Small intestine (tissue), 7 donors: ENCODE measurements around the gene TRAF2. TPM values are rescaled to one million over a fixed set of nuclear protein-coding genes. Genes with fewer than 3 reads are reported as not detected.

ENCODE experiments used
- DNase-seq, 2 donors: peaks; one replicate each; pipeline versions ENCODE4 v3.0.0 to v3.0.0-alpha.2; 2013
- FAIRE-seq: peaks from 2 replicates; lab custom pipeline; 2012; peaks lifted over from hg19 to GRCh38; lab: Jason Lieb, UNC
- H3K27ac ChIP-seq, 3 donors: one replicate each; pipeline ENCODE4 v1.5.1; 2013; ENCODE audit warnings: low read length in 2 of 3, mild to moderate bottlenecking in 2 of 3, control low read depth in 1 of 3, inconsistent platforms in 1 of 3, low read depth in 1 of 3, moderate library complexity in 1 of 3
- H3K27me3 ChIP-seq, 3 donors: one replicate each; pipeline ENCODE4 v1.6.1; 2013; ENCODE audit warnings: low read length in 3 of 3, inconsistent platforms in 1 of 3; ENCODE audit not compliant: control insufficient read depth in 3 of 3, insufficient read depth in 3 of 3
- H3K36me3 ChIP-seq, 3 donors: one replicate each; pipeline ENCODE4 v1.6.1; 2013; ENCODE audit warnings: low read length in 3 of 3, inconsistent platforms in 1 of 3, low read depth in 1 of 3, mild to moderate bottlenecking in 1 of 3, moderate library complexity in 1 of 3; ENCODE audit not compliant: control insufficient read depth in 3 of 3, insufficient read depth in 2 of 3
- H3K4me1 ChIP-seq, 3 donors: one replicate each; pipeline ENCODE4 v1.6.1; 2013; ENCODE audit warnings: low read length in 2 of 3, inconsistent platforms in 1 of 3, low read depth in 1 of 3, mild to moderate bottlenecking in 1 of 3, moderate library complexity in 1 of 3; ENCODE audit not compliant: control insufficient read depth in 3 of 3, insufficient read depth in 2 of 3
- H3K4me3 ChIP-seq, 3 donors: one replicate each; pipeline ENCODE4 v1.5.1; 2013; ENCODE audit warnings: low read length in 3 of 3, control low read depth in 1 of 3, inconsistent platforms in 1 of 3, low read depth in 1 of 3, mild to moderate bottlenecking in 1 of 3, moderate library complexity in 1 of 3
- H3K9me3 ChIP-seq, 2 donors: one replicate each; pipeline ENCODE4 v1.6.1; 2013; ENCODE audit warnings: low read depth in 1 of 2, low read length in 1 of 2; ENCODE audit not compliant: control insufficient read depth in 2 of 2, insufficient read depth in 1 of 2
- WGBS, 3 donors: extraction: QIAGEN DNeasy Blood & Tissue Kit; methylation state at CpG; one replicate each; pipeline ENCODE4 v1.1.7; 2013; 5-methylcytosine and 5-hydroxymethylcytosine counted together
- polyA plus RNA-seq, 4 donors: library from polyadenylated mRNA; stranded (reverse) in 3 of 4; unstranded in 1 of 4; fragments of 200-250 nt in 3 of 4; fragments of 120-200 nt in 1 of 4; gene quantifications; one replicate each; pipeline versions ENCODE4 v1.2.1 to v1.2.3, GENCODE V29; 2013
- donor health status: healthy with polysubstance abuse.
- donor health status: control.
- donor health status: control.
- donor health status: Bipolar disorder and iron deficiency.
- donor health status: healthy.

The TRAF2 gene
- polyA plus RNA-seq, 4 donors: 11.2 to 20.9 (median 13.8) TPM

- WGBS, 3 donors: 25 to 27% (median 27%) methylated on average over 23 of the region's 23 CpGs
- H3K4me1 ChIP-seq: peaks cover 0 to 13% (median 2%) of the 10 kb centered on the region in 3 donors
Observed at GRCh38 chr9:136965771-136966484, 79.6 kb downstream of the TRAF2 start.

GRCh38 chr9:136968333-136969127 lies 82.2 kb downstream of the TRAF2 start:
- Histone ChIP-seq H3K9me3 (no peaks in the 10 kb centered on the region), H3K27ac (no peak overlapping the region), H3K4me3 (no peak overlapping the region), H3K4me1 (peaks cover 0 to 13% (median 2%) of the 10 kb centered on the region in 3 donors), H3K27me3 (peaks cover 0 to 9% (median 0%) of the 10 kb centered on the region in 3 donors), H3K36me3 (no peaks in the 10 kb centered on the region)
- FAIRE-seq (no peak), DNase-seq (no peak)
- 68 to 80% (median 69%) methylated on average over 11 to 17 of the region's 17 CpGs for WGBS, 3 donors

More at GRCh38 chr9:136965771-136966484, 79.6 kb downstream of the TRAF2 start:
- DNase-seq: peak; percentile 26 to 30
- H3K27ac ChIP-seq: no peak overlapping the region
- no peak for FAIRE-seq
- no peaks in the 10 kb centered on the region for H3K36me3 ChIP-seq
- no peaks in the 10 kb centered on the region for H3K9me3 ChIP-seq
- peaks cover 0 to 9% (median 0%) of the 10 kb centered on the region in 3 donors for H3K27me3 ChIP-seq
- no peak overlapping the region for H3K4me3 ChIP-seq

- DNase-seq: no peak
- H3K27ac ChIP-seq: no peak overlapping the region
- peaks cover 0 to 9% (median 0%) of the 10 kb centered on the region in 3 donors for H3K27me3 ChIP-seq
- no peak for FAIRE-seq
- H3K36me3 ChIP-seq: no peaks in the 10 kb centered on the region
- H3K4me3 ChIP-seq: no peak overlapping the region
- WGBS, 3 donors: 82 to 90% (median 87%) methylated on average over 15 to 17 of the region's 17 CpGs
- H3K9me3 ChIP-seq: no peaks in the 10 kb centered on the region
- H3K4me1 ChIP-seq: peaks cover 0 to 12% (median 2%) of the 10 kb centered on the region in 3 donors
Observed at GRCh38 chr9:136969150-136969549, 82.8 kb downstream of the TRAF2 start.

GRCh38 chr9:136969774-136970173 lies 83.5 kb downstream of the TRAF2 start:
- H3K9me3 ChIP-seq: no peaks in the 10 kb centered on the region
- FAIRE-seq: no peak
- 53 to 80% (median 57%) methylated on average over 4 to 5 of the region's 5 CpGs for WGBS, 3 donors
- H3K4me3 ChIP-seq: no peak overlapping the region
- DNase-seq: no peak
- H3K27me3 ChIP-seq: peaks cover 0 to 9% (median 0%) of the 10 kb centered on the region in 3 donors
- peaks cover 0 to 6% (median 0%) of the 10 kb centered on the region in 3 donors for H3K4me1 ChIP-seq
- no peaks in the 10 kb centered on the region for H3K36me3 ChIP-seq
- no peak overlapping the region for H3K27ac ChIP-seq

GRCh38 chr9:136970361-136970760 lies 84.0 kb downstream of the TRAF2 start:
- H3K36me3 ChIP-seq: no peaks in the 10 kb centered on the region
- FAIRE-seq (no peak), DNase-seq (no peak)
- no peaks in the 10 kb centered on the region for H3K9me3 ChIP-seq
- H3K27me3 ChIP-seq: peaks cover 0 to 9% (median 0%) of the 10 kb centered on the region in 3 donors
- H3K4me1 ChIP-seq: peaks cover 0 to 4% (median 0%) of the 10 kb centered on the region in 3 donors
- 78 to 82% (median 79%) methylated on average over 8 to 11 of the region's 11 CpGs for WGBS, 3 donors
- H3K4me3 ChIP-seq: no peak overlapping the region
- H3K27ac ChIP-seq: no peak overlapping the region

- no peaks in the 10 kb centered on the region for H3K9me3 ChIP-seq
- no peaks in the 10 kb centered on the region for H3K36me3 ChIP-seq
- H3K27me3 ChIP-seq: no peaks in the 10 kb centered on the region
- no peak overlapping the region for H3K27ac ChIP-seq
- H3K4me1 ChIP-seq: no peaks in the 10 kb centered on the region
- DNase-seq: no peak
- no peak for FAIRE-seq
- 76 to 80% (median 79%) methylated on average over 14 of the region's 14 CpGs for WGBS, 3 donors
- H3K4me3 ChIP-seq: no peak overlapping the region
Observed at GRCh38 chr9:136971746-136972145, 85.4 kb downstream of the TRAF2 start.

GRCh38 chr9:136972335-136972734 lies 86.0 kb downstream of the TRAF2 start:
- FAIRE-seq (no peak), DNase-seq (no peak)
- 68 to 86% (median 83%) methylated on average over 7 to 11 of the region's 11 CpGs for WGBS, 3 donors
- no peaks in the 10 kb centered on the region for H3K27me3 ChIP-seq
- H3K4me3 ChIP-seq: no peak overlapping the region
- H3K9me3 ChIP-seq: no peaks in the 10 kb centered on the region
- H3K36me3 ChIP-seq: no peaks in the 10 kb centered on the region
- H3K4me1 ChIP-seq: no peaks in the 10 kb centered on the region
- H3K27ac ChIP-seq: no peak overlapping the region

GRCh38 chr9:136972743-136973142 lies 86.4 kb downstream of the TRAF2 start:
- FAIRE-seq: no peak
- 39 to 63% (median 52%) methylated on average over 10 to 13 of the region's 13 CpGs for WGBS, 3 donors
- Histone ChIP-seq H3K9me3 (no peaks in the 10 kb centered on the region), H3K27ac (no peak overlapping the region), H3K4me1 (no peaks in the 10 kb centered on the region), H3K4me3 (no peak overlapping the region), H3K36me3 (no peaks in the 10 kb centered on the region), H3K27me3 (peaks cover 0 to 3% (median 0%) of the 10 kb centered on the region in 3 donors)
- no peak for DNase-seq
